ENCODE data around the gene SMIM36.
A peak's percentile ranks its signal among the peaks of the same experiment; 100 is the strongest.

Gene SMIM36

DNA sequence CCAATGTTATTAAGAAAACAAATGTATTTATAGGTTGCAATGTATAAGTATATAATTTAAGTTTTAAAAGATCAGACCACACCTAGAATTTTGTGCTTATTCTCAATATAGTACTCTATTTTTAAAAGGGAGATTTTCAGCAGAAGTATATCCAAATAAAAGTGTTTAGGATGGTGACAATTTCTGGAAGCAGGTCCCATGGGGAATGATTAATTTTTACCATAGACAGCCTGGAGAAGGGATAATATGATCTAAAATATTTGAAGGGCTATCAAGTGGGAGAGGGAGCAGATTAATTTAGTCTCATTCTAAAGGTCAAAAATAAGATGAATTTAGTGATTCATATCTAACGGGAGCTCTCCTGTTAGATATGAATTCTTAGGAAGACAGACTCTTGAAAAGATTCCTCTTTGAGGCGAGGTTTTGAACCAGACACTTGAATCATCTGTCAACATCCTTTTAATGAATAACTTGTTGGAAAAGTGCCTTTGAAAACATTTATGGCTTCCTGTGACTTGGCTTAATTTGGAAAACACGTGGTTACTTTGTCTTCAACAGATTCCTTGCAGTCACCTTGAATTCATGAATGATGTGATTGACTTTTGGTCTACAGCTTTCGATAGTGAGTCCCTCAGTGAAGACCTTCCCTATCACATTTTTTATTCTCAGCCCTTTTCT is 29.3 kb upstream of the SMIM36 start:
- DNase-seq (ENCODE audit: extremely low read depth, low read depth) = no peak
- TF ChIP-seq, protein P1, sequence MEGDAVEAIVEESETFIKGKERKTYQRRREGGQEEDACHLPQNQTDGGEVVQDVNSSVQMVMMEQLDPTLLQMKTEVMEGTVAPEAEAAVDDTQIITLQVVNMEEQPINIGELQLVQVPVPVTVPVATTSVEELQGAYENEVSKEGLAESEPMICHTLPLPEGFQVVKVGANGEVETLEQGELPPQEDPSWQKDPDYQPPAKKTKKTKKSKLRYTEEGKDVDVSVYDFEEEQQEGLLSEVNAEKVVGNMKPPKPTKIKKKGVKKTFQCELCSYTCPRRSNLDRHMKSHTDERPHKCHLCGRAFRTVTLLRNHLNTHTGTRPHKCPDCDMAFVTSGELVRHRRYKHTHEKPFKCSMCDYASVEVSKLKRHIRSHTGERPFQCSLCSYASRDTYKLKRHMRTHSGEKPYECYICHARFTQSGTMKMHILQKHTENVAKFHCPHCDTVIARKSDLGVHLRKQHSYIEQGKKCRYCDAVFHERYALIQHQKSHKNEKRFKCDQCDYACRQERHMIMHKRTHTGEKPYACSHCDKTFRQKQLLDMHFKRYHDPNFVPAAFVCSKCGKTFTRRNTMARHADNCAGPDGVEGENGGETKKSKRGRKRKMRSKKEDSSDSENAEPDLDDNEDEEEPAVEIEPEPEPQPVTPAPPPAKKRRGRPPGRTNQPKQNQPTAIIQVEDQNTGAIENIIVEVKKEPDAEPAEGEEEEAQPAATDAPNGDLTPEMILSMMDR (IDR thresholded peaks at IDR 0.05; ENCODE audit: low read depth, low read length) = no peak

DNA sequence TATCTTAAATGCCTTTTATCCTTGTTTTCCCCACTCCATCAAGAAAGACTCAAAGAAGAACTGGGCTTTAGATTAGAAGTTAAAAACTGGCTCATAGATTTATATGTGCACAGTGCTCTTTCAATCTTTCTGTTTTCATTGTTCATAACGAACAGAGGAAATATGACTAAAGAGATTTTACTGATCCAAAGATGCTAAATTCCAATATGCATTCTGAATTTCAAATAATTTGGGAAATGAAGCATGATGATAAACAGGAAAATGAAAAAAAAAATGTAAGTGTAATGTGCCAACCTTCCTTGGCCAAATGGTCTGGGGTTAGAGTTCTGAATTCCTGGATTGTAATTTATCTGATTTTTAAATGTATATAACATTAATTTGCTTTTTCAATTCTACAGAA is 25.0 kb upstream of the SMIM36 start:
- DNase-seq (ENCODE audit: extremely low read depth, low read depth) = no peak
- TF ChIP-seq, protein P1 (IDR thresholded peaks at IDR 0.05; ENCODE audit: low read depth, low read length) = no peak

GRCh38 chr17:55533608-55534007 is 22.4 kb upstream of the SMIM36 start:
- TF ChIP-seq, protein P1 (IDR thresholded peaks at IDR 0.05; ENCODE audit: low read depth, low read length) = no peak
- no peak for DNase-seq (ENCODE audit: extremely low read depth, low read depth)

DNA sequence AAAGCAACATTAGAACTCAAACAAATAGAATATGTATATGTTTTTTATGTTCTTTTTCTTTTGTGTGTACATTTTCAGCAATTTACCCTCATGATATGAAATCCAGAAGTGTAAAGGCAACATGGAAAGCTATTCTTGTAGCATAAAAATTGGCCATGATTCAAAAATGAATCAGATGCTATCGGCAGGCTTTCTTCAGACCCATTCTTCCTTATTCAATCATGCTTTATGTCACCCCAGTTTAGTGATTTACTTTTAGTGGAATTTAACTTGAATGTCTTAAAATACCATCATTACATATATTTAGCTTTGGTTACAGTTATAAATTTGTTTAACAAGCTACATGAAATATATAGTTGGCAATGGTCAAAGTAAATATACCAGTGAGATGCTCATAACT is 21.4 kb upstream of the SMIM36 start:
- TF ChIP-seq, protein P1 (IDR thresholded peaks at IDR 0.05; ENCODE audit: low read depth, low read length) = no peak
- DNase-seq (ENCODE audit: extremely low read depth, low read depth) = no peak

DNA sequence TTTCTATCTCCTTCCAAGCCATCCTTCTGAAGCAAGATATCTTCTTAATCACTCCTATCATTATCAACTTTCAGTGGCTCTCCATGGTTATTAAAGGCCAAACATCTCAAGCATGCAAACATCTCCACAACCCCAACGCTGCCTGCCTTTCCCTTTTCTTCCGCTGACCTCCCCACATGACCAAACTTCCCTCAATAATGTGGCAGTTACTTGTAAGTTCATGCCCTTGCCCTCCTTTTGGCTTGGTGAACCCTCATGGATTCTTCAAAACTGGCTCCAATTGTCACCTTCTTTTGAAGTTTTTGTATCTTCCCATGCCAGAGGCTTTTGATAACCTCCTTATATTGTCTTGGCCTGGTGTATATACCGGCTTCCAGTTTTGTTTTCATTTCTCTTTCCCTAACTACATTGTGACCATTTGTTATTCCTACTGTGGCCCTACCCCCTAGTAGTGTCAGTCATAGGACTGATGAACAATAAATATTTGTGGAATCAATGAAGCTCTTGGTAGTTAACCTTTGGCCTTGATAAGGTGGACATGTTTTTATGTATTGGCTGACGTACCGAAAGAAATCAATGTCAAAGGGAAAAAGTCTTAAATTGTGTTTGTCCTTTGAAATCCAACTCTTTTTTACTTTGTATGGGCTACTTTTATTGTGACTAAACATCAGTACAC is 19.9 kb upstream of the SMIM36 start:
- TF ChIP-seq, protein P1 (IDR thresholded peaks at IDR 0.05; ENCODE audit: low read depth, low read length) = no peak
- DNase-seq (ENCODE audit: extremely low read depth, low read depth) = no peak

DNA sequence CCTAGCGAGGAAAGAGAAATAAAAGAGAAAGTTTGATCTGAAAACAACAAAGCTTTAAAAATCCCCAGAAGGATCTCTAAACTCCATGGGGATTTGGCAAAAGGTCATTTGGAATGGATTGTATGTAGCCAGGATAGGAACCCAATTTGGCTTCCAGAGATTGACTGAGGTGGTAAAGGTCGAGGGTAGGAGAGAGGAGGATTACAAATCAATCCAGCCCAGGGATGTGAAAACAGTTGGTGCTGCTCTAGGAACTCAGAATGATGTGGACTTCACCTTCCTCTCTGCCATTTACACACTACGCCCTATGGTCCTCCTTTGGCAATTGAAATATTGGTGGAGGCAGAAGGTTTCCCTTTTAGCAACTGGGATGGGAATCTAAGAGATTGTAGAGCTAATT is 18.8 kb upstream of the SMIM36 start:
- DNase-seq (ENCODE audit: extremely low read depth, low read depth) = no peak
- TF ChIP-seq, protein P1 (IDR thresholded peaks at IDR 0.05; ENCODE audit: low read depth, low read length) = no peak

- peak; percentile 40 for DNase-seq (ENCODE audit: extremely low read depth, low read depth)
- TF ChIP-seq, protein P1 (IDR thresholded peaks at IDR 0.05; ENCODE audit: low read depth, low read length) = peak; percentile 87
Observed at GRCh38 chr17:55527540-55528118, 16.4 kb upstream of the SMIM36 start.

Data from AG09319 (cell line).